HG03565 (cell line): ENCODE results near the gene THRSP.
A peak's percentile ranks its signal among the peaks of the same experiment; 100 is the strongest.
"Not testable (repeated sequence)": the region's sequence is repeated elsewhere in the genome, so short reads cannot be mapped to it uniquely, and the experiment has no call there.

Experiments
- ATAC-seq: cut with Tn5 transposase; IDR thresholded peaks from one replicate; pipeline ENCODE4 v1.9.1; 2021; ENCODE audit warnings: mild to moderate bottlenecking, moderate library complexity; ENCODE audit not compliant: unreplicated experiment

THRSP gene

DNA sequence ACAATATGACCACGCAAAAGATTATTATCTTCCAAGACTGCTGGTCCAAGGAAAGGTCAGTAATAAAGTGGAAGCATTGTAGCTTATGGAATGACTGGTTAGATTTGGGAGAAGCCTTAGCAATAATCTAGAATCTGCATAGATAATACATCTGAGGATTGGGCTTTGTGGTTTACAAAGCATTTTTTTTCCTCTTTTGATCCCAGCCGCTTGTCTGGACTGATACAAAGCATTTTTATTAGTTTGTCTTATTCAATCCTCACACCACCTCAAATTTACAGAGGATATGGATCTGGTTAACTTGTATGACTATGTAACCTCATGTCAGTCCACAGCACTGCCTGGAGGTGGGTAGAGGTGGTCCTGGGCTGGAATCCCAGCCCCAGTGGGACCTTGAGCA is 990 bp upstream of the THRSP start:
- no peak for ATAC-seq

DNA sequence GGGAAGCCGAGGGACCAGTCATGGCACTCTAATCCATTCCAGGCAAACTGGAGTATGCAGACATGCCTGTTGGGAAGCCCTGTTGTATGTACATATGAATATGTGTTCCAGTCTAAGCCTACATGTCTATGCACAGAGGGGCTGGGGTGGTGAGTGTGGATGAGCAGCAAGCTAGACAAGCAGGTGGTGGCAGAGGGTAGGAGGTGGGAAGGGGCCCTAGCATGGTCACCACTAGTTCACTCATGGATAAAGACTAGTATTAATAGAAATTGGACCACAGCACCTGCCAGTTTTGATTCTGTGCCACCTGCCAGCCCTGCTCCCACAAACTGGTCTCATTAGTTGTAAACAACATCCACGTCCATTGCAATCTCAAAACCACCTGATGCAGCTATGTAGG is 1.5 kb downstream of the THRSP start:
- ATAC-seq, result no peak

DNA sequence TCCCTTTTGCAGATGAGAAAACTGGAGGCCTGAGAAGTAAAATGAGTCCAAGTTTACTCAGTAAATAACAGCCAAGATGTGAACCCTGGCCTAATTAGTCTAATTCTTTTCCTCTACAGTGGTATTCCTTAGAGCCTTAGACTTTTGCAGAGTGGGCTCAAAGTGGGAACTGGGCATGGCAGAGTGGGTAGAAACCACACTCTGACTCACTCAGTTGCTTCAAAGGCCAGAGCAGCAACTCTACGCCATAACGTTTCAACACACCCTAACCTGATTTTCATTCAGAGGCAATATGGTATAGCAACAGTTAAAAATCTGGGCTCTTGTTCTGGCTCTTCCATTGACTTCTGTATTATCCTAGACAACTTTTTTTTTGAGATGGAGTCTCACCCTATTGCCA is 2.8 kb downstream of the THRSP start:
- ATAC-seq, result no peak

DNA sequence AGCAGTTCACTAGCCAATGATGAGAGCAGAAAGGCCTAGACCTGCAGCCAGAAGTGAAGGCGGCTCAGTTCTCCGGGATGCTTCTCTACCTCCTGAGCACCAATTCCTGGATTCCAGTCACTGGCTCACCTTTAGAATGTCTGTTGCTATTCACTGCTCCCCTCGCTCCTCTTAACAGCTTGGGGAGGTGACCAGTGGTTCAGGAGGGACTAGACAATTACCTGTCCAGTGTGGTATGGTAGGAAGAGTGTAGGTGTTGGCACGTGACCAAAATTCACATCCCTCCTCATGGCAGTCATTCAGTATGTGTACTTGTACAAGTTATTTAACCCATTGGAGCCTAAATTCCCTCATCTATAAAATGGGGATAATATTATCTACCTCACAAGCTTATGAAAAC is 4.0 kb downstream of the THRSP start:
- ATAC-seq, result no peak

DNA sequence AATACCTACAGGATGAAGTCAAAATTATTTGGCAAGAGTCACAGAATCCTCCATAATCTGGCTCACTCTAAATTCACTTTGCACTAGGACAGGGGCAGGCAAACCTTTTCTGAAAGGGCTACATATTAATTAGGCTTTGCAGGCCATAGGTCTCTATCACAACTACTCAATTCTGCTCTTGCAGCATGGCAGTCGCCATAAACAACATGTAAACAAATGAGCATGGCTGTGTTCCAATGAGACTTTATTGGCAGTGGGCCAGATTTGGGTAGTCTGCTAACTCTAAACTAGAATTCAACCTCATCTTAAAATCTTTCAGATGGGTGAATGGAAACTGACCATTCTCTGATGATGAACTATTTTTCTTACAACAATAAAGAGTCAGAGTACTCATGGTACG is 5.8 kb downstream of the THRSP start:
- ATAC-seq, result no peak

DNA sequence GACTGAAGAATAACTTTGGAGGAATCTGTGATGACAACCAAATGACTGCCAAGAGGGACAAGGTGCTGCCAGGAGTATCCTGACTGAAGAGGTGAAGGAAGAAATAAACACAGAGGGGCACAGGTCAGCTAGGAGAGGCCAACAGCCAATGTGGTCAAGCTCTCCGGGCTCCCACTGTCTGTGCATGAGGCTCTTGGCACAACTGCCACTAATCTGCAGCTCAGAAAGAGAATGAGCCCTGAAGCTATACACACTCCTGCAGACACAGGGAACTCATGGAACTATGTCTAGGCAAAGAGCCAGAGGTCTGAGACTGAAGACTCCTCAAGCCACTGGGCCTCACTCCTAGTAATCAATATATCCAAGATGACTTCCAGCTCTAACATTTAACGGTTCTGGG is 7.0 kb downstream of the THRSP start:
- no peak for ATAC-seq

DNA sequence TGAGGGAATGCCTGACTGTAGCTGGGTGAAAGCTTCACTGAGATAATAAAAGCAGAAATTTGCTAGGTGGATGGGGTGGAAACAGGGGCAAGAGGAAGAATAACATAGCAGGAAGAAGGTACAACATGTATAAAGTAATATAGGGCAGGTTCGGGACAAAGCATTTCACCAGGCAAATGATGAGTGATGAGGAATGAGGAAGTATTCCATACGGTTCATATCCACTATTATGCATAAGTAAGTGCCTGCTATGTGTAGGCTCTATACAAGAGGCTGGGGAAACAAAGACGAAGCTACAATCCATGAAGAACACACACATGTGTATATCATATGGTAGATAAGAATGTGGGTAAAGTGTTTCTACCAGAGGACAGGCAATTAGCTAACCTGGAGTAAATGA is 8.1 kb downstream of the THRSP start:
- no peak for ATAC-seq

DNA sequence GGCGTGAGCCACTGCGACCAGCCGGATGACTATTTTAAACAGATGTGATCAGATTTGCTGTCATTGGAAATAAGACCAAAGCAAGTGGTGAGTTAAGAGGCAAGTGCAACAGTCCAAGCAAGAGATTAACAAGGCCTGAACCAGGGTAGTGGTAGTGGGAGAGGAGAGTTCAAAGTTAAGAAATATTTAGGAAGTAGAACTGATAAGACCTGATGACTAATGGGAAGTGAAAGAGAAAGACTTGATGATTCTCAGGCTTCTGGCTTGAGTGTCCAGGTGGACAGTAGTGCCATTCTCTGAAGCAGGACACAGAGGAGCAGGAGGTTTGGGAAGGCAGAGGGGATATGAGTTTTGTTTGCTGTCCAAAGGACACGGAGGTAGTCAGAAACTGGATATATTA is 8.8 kb downstream of the THRSP start:
- ATAC-seq, result no peak

DNA sequence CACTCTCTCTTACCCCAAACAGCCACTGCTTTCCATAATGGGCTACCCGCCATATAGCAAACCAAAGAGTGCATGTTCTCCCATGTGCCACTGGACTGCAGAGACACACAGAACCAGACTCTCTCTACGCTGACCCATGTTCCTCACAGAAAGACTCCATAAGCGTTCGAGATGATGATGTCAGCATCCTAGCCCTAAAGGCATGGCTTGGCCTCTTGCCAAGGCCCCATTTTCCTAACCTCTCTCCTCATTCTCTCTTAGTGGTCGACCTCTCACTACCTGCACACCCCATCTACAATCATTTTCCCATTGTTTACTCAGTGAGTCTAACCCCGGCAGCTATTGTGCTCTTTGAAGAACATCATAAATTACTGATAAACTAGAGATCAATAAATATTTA is 11.1 kb downstream of the THRSP start:
- no peak for ATAC-seq

DNA sequence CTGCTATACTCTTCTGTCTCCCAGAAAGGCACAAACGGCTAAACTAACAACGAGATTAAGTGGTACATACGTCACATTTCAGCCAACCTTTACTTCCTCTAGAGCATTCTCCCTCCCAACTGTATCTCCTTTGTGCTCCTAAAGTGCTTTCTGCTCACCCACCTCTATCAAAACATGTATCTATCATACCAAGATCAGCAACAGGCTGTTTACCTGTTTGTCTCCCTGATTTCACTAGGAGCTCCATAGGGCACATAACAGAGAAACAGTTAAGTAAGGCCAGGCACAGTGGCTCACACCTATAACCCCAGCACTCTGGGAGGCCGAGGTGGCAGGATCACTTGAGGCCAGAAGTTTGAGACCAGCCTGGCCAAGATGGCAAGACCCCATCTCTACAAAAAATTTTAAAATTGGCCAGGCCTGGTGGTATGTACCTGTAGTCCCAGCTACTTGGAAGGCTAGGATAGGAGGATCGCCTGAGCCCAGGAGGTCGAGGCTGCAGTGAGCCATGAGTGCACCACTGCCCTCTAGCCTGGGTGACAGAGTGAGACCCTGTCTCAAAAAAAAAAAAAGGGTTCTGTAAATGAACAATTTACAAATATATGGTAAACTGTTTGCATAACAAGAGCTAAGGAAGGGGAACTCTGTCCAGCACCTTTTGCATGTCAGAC is 13.2 kb downstream of the THRSP start:
- no peak for ATAC-seq

DNA sequence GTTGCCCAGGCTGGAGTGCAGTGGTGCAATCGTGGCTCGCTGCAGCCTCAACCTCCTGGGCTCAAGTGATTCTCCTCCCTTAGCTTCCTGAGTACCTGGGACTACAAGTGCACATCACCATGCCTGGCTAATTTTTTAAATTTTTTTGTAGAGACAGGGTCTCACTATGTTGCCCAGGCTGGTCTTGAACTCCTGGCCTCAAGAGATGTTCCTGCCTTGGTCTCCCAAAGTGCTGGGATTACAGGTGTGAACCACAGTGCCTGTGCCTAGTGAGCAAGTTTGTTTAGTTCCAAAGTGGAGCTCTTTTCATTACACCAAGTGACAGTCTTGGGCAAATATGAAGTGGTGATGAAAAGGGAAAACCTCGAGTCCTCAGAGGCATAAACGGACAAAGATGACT is 13.9 kb downstream of the THRSP start:
- ATAC-seq, result not testable (repeated sequence)

DNA sequence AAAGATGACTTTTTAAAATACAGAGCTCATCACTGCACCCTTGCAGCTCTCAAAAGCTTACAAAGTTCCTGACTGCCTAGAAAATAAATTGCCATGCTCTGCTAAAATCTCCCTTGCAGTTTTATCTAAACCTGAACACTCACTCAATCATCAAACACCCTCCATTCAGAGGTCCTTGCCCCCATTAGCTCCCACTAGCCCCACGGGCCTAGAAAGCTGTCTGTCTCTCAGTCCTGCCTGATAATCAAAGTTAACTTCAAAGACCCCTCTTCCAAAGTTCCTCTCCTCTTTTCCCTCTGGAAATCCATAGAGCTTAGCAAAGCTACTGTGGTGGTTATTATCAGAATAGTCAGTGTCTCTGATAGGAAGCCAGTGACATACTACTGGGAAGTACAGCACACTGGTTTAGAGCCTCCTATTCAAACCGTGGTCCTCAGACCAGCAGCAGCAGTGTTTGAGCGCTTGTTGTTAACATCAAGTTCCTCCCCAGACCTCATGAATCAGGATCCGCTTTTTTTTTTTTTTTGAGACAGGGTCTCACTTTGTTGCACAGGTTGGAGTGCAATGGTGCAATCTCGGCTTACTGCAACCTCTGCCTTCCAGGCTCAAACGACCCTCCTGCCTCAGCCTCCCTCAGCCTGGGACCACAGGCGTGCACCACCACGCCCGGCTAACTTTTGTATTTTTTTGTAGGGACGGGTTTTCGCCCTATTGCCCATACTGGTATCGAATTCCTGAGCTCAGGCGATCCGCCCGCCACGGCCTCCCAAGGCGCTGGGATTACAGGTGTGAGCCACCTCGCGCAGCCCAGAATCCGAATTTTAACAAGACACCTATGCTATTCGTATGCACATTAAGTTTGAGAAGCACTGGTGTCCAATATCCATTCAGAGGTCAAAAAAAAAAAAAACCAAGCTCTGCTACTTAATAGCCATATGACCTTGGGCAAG is 14.8 kb downstream of the THRSP start:
- no peak for ATAC-seq

DNA sequence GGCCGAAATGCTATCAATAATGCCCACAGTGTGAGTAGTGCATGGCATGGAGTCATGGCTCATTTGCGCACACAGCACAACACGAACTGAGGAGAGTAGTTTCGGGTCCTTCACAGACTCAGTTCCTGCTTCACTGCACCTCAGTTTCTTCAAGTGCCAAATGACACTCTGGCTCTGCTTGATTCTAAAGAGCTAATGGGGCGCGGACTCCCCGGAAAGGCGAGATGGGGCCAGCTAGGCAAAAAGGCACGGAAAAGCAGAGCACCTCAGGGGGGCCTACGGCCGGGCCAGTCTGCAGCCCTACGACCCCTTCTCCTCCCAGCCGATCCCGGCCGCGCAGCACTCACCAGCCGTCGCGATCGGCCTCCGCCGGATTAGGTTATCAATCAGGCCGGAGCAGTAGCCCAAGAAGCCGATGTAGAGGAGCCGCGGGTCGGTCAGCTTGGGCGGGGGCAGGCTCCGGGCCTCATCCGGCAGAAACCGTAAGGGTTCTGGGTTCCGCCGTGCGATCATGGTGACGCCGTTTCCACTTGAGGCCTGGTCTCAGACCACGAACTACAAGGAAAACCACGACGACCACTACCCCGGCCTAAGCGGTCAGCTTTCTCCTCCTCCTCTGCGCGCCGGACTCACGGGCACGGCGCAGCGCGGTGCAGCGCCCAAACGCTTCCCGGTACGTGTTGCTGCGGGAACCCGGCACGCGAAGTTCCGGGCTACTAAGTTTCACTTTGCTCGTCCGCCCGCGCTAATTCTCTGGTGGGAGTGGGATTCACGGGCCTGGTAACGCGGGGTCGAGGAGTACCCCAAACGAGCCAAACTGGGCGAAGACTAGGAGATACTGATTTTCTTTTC is 15.8 kb downstream of the THRSP start, which contains the start of gene NDUFC2:
Gene NDUFC2, minus strand, starts transcription at position 631 of the 852 bp plus-strand sequence. Its CDS starts 118 bp downstream, at position 513.
- ATAC-seq, result peak; percentile 61

DNA sequence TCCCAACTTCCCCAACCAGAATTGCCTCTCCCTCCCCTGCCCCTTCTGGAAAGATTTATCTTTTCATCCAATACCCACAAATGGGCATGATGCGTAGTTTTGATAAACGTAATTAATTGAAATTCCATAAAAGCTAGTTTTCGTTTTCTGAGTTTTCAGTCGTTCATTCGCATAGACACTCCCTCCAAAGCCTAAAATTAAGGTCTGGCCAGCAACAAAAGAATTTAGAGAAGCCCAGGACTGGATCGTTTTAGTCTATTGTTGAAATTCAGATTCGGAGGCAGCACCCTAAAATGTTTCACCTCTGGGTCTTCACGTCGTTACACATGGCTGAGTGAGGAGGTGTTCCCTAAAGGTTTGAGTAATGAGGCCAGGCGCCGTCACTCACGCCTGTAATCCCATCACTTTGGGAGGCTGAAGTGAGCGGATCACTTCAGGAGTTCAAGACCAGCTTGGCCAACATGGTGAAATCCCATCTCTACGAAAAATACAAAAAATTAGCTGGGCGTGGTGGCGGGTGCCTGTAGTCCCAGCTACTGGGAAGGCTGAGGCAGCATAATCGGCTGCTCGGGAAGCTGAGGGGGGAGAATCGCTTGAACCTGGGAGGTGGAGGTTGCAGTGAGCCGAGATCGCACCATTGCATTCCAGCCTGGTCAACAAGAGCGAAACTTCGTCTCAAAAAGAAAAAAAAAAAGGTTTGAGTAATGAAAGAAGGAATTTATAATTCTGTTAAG is 16.6 kb downstream of the THRSP start:
- ATAC-seq, result no peak

DNA sequence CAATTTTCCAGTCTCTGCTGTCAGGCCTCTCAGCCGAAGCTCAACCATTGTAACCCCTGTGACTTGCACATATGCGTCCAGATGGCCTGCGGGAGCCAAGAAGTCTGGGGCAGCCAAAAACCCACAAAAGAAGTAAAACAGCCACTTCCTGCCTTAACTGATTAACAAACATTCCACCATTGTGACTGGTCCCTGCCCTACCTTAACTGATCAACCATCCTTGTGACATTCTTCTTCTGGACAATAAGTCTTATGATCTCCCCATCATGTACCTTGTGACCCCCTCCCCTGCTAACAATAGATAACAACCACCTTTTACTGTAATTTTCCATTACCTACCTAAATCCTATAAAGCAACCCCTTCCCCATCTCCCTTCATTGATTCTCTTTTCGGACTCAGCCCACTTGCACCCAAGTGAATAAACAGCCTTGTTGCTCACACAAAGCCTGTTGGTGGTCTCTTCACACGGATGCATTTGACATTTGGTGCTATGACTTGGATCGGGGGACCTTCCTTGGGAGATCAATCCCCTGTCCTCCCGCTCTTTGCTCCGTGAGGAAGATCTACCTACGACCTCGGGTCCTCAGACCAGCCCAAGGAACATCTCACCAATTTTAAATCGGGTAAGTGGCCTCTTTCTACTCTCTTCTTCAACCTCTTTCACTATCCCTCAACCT is 17.3 kb downstream of the THRSP start:
- no peak for ATAC-seq

DNA sequence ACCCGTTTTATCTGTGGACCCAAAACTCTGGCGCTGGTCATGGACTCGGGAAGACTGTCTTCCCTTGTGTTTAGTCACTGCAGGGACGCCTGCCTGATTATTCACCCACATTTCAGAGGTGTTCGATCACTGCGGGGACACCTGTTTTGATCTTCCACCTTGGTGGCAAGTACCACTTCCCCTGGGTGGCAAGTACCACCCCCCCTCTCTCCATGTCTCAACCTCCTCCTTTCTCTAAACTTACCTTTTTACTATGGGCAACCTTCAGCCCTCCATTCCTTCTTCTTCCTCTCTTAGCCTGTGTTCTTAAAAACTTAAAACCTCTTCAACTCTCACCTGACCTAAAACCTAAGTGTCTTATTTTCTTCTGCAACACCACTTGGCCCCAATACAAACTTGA is 17.9 kb downstream of the THRSP start:
- ATAC-seq, result no peak

DNA sequence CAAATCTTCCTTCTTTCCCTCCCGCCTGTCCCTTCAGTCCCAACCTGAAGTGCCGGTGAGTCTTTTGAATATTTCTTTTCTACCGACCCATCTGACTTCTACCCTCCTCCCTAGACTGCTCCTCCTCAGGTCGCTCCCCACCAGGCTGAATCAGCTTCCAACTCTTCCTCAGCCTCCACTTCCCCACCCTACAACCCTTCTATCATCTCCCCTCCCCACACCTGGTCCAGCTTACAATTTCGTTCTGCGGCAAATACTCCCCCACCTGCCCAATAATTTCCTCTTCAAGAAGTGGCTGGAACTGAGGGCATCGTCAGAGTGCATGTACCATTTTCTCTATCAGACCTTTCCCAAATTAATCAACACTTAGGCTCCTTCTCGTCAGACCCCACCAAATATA is 18.5 kb downstream of the THRSP start:
- ATAC-seq, result no peak

DNA sequence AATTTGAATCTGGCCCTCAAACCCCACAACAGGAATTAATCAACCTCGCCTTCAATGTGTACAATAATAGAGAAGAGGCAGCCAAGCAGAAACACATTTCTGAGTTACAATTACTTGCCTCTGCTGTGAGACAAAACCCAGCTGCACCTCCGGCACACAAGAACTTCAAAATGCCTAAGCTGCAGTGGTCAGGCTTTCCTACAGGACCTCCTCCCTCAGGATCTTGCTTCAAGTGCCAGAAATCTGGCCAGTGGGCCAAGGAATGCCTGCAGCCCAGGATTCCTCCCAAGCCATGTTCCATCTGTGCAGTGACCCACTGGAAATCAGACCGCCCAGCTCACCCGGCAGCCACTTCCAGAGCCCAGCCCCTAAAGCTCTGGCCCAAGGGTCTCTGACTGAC is 19.4 kb downstream of the THRSP start:
- no peak for ATAC-seq

DNA sequence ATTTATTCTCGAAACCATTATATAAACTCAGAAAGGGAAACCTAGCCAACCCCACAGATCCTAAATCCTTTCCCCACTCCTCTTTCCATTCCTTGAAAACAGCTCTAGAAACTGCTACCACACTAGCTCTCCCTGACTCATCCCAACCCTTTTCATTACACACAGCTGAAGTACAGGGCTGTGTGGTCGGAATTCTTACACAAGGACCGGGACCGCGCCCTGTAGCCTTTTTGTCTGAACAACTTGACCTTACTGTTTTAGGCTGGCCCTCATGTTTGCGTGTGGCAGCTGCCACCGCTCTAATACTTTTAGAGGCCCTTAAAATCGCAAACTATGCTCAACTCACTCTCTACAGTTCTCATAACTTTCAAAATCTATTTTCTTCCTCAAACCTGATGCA is 20.8 kb downstream of the THRSP start:
- not testable (repeated sequence) for ATAC-seq

DNA sequence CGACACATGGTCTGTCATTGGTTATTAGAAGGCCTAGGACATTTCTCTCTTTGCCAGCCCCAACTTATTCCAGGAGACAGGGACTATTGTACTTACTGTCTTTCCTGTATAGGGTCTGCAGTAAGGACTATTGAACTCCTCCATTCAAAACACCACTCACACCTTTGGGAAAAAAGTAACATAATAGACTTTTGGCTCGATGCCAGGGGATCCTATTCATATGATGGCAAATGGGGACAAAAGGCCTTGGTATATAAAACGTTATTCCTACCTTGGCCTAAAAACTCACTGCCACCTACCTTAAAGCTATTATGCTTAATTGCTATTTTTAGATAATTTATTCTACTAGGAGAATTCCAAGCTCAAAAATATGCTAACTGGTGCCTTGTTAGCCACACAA is 22.3 kb downstream of the THRSP start:
- ATAC-seq, result no peak
